IPS-NIHi11 (cell line): Measurements from ENCODE around the gene PLCB1.

Source experiments
- DNase-seq: peaks from one replicate; pipeline ENCODE4 v3.0.0; 2012; ENCODE audit warnings: mixed read lengths, low spot score

Gene PLCB1

DNA sequence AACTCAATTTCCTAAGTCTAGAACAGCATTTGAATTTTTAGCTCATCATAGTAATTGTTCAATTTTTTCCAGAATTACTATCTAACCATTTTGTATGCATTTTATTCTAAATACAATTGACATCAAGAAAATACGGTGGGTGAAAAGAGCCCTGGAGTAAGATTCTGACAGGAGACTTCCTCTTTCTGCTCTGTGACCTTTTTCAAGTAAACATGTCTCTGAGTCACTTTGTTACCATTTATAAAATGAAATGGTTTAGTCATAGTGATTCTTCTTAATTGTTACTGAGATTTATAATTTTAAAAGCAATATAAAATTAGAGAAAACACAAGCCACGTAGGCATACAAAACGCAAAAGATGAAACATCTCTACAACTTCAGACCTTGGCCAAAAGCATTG lies 80.2 kb downstream of the PLCB1 start:
- no peak for DNase-seq

DNA sequence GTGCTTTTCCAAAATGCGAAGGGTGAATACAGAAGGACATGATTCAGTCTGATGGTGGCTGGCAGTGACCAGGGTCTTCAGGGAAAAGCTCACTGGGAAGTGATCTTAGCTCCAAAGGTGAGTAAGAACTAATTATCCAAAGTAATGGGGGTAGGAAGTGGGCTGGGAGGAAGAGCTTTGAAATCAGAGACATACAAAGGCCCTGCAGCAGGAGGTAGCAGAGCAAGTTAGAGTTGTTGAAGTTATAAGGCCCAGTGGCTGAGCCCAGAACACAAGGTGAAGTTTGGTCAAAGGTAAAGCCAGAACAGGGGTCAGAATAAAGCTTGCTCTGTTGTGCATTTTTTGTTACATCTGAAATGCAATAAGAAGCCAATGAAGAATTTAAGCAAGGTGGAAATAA lies 81.2 kb downstream of the PLCB1 start:
- DNase-seq = no peak

DNA sequence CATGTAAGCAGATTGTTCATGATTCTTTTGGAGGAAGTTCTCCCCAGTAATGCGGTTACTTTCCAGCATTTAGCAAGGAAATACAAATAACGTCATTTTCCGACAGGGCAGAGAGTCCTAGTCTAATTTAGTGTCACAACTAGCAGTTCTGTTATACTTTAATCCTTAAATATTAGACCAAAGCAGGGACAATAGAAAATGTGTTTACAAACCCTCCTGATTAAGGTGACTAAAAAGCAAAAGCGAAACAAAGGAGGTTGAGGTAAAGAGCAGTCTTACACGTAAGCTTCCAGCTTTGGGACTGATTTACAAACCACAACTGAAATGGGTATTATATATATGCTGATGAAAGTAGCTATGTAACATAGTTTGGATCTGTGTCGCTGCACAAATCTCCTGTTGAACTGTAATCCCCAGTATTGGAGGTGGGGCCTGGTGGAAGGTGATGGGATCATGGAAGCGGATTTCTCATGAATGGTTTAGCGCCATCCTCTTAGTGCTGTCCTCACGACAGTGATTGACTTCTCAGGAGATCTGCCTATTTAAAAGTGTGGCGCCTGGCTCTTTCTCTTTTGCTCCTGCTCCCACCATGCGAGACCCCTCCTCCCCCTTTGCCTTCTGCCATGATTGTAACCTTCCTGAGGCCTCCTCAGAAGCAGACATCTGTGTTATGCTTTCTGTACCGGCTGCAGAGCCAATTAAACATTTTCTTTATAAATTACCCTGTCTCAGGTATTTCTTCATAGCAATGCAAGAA lies 81.9 kb downstream of the PLCB1 start:
- DNase-seq = no peak

DNA sequence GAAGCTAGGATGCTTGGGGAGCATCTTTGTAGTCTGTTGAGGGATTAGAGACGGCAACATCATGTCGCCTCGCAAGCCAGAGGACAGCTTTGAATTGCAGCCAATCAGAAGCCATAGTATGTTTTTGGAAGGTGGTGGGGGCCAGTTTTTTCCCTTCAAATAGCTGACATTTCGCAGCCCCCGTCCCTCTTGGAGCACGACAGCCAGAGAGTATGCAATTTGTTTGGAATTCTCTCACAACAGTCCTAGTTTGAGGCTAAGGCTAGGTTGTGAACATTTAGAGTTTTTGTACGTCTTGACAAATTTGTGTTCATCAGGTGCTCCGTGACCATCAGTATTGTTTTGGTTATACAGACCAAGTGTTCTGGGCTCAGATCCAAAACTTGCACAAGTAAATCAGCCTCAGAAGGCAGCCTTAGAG lies 83.3 kb downstream of the PLCB1 start:
- no peak for DNase-seq

DNA sequence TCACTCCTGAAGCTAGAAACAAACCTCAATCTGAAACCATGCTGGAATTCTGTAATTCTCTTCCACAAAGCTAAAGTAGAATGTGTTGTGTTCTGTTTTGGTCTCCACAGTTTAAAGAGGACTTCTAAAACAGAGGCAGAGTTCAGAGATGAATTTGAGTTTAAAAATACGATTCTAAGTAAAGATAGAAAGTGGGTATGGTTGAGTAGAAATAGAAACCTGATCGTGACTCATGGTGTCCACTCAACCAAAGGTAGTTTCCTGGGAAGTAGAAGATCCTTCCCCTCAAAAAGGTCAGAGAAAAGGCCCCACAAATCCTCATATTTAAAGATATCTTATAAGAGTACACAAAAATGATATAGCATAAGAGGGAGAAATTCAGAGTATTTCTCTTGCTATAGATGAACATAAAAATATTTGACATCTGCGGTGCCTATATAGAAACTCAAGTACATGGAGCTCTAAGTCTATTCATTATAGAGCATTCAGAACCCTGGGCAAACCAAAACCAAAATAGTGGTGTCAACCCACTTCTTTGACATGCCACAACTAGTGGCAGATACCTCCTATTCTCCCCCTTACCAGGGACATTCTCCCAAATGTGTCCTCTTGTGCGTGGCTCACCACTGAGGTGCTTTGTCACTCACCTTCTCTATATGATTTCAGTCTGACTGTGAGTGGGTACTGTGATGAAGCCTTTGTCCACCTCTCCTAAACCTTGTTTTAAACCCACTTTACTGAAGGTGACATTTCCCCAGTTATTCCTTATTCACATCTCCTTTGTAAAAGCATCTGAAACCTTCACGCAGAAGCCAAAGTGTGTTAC lies 84.5 kb downstream of the PLCB1 start:
- DNase-seq = no peak

DNA sequence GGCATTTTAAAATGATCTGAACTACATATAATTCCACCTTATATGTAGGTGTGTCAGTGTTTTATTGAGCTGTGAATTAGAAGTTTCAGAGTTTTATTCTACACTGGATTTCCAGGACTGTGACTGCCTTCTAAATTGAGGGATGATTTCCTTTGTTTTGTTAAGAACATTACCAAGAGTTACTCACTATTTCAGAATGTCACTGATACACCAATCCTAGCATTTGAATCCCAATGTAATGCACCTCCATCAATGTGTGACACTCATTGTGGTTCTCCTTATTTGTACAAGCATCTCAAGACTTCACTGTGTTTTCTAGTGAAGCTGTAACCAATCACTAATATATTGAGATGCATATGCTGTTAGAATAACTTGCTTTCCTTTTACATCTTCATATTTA lies 86.8 kb downstream of the PLCB1 start:
- no peak for DNase-seq

DNA sequence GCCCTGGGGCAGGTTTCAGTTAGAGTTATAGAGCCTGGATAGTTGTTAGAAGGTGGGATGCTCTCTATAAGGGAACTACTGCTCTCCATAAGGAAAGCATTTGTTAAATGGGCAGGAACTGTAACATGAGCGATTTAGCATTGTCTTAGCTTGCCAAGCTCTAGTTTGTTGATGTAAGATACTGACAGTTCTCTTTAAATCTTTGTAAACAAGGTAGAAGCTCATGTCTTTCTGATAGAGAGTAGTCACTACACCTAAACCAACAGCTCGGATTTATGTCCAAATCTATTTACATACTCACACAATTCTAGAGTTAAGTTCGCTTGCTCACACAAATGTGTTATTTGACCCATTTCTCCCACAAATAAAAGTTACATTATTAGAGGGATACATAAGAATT lies 87.3 kb downstream of the PLCB1 start:
- DNase-seq = no peak

DNA sequence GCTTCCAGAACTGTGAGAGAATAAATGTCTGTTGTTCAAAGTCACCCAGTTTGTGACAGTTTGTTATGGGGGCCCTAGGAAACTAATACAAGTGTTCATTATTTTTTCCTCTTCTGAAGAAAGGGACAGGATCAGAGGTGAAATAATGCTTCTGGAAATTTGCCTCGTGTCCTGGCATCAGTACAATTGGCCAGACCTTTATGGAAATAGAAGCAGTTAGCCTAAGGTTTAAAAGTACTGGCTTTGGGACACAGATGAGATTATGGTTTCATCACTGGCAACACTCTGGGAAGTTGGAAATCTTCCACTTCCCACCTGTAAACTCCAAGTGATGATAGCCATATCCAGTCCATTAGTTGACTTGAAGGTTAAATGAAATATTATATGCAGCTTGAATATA lies 88.7 kb downstream of the PLCB1 start:
- no peak for DNase-seq

DNA sequence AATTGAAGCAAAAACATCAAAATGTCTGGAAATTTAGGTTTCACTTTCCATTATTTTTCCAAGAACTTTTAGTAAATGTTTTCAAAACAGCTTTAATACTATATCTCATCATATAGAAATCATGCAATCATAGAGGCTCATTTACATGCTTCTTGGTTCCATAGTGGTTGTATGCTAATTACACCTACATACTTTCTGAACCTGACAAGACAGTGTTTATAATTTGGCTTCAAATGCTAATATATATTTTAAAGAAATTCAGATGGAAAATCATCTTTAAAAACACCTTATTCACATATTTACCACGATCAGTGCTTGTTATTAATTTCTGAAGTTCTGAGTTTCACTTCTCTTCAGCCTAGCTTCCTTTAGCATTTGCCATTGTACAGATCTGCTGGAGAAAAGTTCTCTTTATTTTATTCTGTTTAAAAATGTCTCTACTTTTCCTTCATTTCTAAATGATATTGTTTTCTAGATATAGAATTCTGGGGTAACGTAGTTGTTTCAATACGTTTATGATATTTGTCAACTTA lies 89.9 kb downstream of the PLCB1 start:
- DNase-seq = no peak

DNA sequence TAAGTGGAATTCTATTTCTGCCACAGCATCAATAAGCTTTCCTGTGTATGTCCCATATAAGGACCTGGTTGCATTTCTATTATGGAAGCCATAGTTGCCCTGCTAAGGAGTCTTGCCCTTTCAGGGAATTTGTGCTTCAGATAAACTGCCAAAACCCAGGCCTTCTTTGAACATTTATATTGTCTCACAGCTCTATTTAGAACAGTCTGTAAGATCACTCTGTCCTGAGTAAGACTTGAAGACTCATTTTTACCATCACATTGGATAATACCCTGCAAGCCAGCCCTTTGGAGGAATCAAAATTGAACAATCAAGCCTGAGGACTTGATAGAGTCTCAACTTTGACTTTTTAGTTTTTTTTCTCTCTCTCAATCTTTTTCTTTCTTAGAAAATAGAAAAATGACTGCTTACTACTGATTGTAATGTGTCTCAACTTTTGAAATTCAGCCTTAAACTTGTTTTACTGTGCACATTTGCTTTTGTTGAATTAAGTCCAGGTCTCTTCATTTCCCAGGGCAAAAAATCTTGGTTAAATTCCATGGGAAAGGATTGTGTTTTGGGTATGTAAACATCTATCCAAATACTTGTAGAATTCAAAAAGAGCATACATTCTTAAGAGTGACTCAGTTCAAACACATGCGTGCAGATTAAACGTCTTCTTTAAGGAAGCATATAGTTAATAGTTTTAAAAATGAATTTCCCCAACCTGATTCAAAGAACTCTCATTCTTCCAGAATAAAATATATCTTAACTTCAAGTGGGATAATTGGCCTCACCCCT lies 91.2 kb downstream of the PLCB1 start:
- DNase-seq = no peak

DNA sequence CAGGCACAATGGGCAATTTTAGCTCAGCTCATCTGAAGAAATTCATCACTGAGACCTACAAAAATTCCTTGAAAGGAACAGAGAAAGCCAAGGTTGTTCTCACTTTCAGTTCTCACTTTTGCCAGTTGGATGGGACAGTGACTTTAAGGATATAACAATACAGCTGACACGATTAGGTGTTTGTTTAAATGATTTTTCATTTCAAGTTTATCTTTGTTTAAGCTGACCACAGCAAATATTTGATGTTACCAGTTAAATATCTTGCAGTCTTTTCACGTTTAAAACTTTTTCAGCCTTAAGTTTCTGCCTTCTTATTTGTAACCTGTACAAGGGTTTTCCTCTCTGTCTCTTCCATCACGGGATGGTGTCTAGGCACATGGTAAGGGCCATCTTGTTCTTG lies 93.6 kb downstream of the PLCB1 start:
- DNase-seq = no peak

DNA sequence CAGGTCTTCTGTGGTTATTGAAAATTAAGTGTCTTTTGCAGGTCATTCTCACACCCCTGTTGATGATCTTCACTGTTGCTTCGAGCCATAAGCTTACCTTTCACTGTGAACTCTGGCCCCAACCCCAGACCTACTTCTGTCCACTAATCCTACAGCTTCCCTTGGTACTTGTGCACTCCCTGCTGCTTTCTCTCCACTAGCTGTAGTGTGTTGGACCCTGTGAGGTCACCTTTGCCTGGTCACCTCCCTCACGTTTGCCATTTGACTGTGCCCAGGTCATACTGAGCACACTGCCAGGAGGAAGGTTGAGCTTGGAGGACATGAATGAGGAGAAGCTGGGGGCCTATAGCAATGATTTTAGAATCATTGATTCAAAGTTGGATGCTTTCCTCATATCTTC lies 94.0 kb downstream of the PLCB1 start:
- no peak for DNase-seq

DNA sequence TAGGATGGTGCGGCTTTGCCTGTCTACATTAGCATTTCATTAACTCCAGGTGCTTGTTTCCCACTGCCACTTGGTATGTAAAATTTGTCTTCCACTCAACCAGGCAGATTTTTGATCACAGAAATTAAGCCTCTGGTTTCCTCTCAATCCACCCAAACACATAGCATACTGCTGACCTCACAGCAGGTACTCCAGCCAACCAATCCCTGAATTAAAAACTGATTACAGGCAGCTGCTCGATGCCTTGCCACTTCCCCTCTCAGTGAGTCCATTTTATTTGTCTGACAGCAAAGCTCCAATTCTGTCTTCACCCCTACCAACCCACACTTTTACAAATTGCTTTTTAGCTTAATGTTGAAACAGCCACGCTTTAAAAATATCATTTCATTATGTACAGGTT lies 95.2 kb downstream of the PLCB1 start:
- no peak for DNase-seq

DNA sequence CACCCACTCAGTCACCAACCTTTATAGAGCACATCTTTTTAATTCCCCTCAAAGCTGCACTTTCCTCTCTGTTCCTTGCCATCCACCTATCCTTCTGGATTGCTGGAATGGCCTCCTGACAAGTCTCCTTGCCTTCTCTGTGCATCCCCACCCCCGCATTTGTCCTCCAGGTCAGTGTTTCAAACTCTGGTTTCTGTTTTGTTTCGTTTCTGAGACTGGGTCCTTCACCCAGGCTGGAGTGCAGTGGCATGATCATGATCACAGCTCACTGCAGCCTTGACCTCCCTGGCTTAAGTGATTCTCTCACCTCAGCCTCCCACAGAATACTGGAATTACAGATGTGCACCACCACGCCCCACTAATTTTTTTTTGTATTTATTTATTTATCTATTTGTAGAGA lies 96.2 kb downstream of the PLCB1 start:
- no peak for DNase-seq

DNA sequence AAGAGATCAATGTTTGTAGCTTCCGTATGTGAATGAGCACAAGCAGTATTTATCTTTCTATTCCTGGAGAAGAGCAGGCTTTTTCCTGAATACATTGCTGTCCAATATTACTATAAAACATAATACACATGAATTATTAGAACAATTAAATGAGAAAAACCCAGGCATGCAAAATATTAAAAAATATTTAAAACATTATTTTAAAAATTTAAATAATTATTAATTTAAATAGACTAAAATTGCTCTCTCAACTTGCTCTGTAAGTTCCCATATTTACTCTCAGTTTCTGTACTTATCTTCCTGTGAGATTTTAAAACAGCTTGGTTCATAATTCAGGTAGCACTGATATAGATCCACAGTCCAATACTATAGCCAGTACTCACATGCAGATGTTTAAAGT lies 97.0 kb downstream of the PLCB1 start:
- DNase-seq = no peak

DNA sequence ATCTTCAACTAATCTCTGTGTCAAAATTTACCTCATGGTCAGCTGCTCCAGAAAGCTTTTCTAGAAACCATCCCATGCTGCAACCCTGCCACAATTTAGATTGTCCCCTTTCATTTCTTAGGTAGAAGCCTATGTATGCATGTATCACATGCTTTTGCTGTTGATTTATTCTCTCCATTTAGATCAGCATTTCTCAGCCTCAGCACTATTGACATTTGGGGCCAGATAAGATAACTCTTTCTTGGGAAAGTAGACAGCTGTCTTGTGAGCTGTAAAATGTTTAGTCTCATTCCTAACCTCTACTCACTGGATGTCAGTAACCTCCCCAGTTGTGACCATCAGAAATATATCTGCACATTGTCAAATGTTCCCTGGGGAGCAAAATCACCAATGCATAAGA lies 99.0 kb downstream of the PLCB1 start:
- no peak for DNase-seq

DNA sequence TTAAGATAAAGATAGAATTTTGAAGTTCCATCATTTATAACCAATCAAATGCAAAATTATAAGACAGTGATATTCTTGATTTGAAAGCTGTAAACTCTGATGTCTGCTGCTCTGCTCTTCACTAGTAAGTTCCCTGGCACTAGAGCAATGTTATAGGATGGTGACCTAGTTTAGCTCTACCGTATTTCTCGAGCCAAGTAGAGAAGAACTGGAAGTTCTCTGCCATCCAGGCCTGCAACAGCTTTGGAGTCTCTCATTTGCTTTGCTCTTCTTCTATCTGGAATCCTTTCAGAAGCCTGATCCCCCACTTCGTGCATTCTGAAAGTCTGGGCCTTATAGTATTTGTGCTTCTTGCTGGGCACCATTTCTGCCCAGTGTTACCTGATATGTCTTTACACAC lies 100.3 kb downstream of the PLCB1 start:
- no peak for DNase-seq

DNA sequence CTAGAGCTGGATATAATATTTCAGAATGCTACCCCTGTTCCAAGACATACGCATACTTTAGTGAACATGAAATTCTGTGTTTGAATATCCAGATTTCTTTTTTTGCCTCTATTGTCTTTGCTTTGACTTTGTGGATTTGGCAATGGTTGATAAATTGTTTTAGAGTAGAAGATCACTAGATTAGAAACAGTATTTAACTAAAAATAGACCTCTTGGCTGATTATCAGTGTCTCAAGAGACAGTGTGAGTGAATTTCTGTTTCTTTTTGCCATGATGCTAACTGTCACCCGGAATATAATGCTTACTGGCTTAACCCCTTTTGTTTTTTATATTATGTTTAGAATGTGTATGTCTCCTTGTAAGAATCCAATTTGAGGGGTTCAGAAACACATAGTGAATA lies 102.5 kb downstream of the PLCB1 start:
- no peak for DNase-seq

DNA sequence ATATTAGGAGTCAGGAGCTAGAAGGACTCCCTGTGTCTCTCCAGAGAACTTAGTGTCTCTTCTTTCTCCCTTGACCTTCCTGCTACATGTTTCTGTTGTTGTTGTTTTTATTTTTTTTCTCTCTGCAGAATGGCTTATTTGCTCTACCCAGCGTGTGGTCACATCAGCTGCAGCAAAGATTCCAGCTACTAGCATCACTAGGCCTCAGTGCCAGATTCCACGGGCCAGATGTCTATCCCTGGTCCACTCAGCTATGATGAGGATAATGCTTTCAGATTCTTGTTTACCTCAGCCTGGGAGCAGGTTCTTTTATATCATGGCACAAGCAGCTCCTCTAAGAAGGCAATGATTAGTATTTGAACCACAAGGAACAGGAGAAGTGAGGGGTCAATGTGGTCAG lies 110.0 kb downstream of the PLCB1 start:
- no peak for DNase-seq

DNA sequence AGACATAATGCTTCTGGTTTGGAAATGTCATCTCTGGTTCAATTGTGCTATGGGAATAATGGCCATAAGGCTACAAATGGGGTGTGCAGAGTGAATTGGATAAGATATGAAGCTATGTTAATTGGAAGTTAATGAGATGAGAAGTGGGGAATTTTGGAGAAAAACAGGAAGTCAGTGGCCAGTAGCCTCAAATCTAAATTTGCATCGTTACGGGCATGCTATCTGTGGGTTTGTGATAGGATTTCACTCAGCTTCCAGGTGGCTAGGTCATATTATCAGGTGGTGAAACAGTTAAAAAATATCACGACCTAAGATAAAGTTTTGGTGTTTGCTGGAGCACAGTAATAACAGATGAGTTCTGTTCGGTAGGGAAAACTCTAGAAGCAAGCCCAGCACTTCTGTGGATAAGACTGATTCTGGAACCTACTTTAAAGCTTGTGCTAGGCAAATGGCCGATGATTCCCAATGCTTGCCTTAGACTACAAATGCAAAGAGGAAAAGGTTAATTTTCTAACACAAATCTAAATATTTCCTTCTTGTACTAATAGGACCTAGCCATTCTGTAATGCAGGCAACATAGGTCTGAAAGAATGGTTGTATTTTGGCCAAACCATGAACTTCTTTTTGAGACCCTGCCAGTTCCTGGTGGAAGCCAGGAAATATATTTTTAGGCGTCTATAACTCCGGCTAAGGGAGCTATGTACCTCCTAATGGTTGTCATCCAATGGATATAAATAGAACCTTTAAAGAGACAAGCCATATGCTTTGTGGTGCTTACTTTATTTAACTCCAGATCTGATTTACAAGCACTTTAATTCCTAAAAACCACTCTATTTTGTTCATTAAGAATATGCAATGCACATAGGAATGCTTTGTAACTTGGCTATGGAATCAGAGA lies 111.0 kb downstream of the PLCB1 start:
- no peak for DNase-seq

DNA sequence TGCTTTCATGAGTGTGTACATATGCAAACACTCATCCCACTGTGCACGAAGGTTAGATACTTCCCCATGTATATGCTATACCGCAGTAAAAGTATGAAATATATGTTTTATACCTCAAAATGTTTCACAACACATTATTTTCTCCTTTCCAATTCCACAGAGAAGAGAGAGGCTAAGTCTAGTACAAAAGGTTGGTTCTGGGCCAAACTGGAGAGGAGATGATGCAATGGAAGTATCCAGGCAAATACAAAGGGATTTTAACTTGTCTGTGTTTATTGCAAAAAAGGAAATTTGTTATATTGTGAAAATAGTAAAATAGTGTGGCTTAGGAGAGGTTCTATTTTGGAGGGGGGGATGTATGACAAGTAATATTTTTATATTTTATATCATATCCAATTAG lies 112.6 kb downstream of the PLCB1 start:
- DNase-seq = no peak

DNA sequence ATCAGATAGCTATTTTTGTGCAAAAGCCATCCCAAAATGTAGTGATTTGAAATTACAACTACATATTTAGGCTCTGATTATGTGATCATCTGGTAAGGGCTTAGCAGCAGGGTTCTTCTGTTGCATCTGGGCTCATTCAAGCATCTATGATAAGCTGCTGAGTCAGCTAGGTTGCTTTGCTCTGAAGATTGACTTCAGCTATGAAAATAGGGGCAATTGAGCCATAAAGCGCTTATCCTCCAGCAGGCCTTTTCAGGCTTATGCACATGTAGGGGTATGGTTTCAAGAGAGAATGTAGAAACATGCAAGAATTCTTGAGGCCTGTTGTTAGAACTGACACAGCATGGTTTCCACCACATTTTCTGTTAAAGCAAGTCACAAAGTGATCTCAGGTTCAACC lies 114.1 kb downstream of the PLCB1 start:
- DNase-seq = no peak
